ENCODE data around the gene GIPC1.
A peak's percentile ranks its signal among the peaks of the same experiment; 100 is the strongest.
"Not testable (repeated sequence)": the region's sequence is repeated elsewhere in the genome, so short reads cannot be mapped to it uniquely, and the experiment has no call there.

The GIPC1 gene

GRCh38 chr19:14516746-14517438 lies 21.0 kb upstream of the GIPC1 start:
- Histone ChIP-seq H3K4me2 (ENCODE audit: low read length) (peak overlapping the region; percentile 97), H3K9ac (ENCODE audit: low read depth, low read length) (peak overlapping the region; percentile 100), H3K27me3 (ENCODE audit: control insufficient read depth, insufficient read depth, low read length) (no peaks in the 10 kb centered on the region), H3K4me3 (ENCODE audit: low read length) (peak overlapping the region; percentile 100), H3K4me1 (ENCODE audit: control insufficient read depth, insufficient read depth, low read length) (peaks cover 32% of the 10 kb centered on the region), H3K9me3 (replicated peaks; ENCODE audit: low read length) (no peaks in the 10 kb centered on the region), H3K36me3 (ENCODE audit: insufficient read depth, low read length) (peaks cover 35% of the 10 kb centered on the region)

- H3K9me3 ChIP-seq (replicated peaks; ENCODE audit: low read length) = no peaks in the 10 kb centered on the region
- peaks cover 36% of the 10 kb centered on the region for H3K4me1 ChIP-seq (ENCODE audit: control insufficient read depth, insufficient read depth, low read length)
- no peaks in the 10 kb centered on the region for H3K27me3 ChIP-seq (ENCODE audit: control insufficient read depth, insufficient read depth, low read length)
- peak overlapping the region; percentile 97 for H3K4me2 ChIP-seq (ENCODE audit: low read length)
- peak overlapping the region; percentile 100 for H3K4me3 ChIP-seq (ENCODE audit: low read length)
- H3K9ac ChIP-seq (ENCODE audit: low read depth, low read length) = peak overlapping the region; percentile 100
- H3K36me3 ChIP-seq (ENCODE audit: insufficient read depth, low read length) = peaks cover 35% of the 10 kb centered on the region
Measured at GRCh38 chr19:14516048-14516534, 20.2 kb upstream of the GIPC1 start.

DNA sequence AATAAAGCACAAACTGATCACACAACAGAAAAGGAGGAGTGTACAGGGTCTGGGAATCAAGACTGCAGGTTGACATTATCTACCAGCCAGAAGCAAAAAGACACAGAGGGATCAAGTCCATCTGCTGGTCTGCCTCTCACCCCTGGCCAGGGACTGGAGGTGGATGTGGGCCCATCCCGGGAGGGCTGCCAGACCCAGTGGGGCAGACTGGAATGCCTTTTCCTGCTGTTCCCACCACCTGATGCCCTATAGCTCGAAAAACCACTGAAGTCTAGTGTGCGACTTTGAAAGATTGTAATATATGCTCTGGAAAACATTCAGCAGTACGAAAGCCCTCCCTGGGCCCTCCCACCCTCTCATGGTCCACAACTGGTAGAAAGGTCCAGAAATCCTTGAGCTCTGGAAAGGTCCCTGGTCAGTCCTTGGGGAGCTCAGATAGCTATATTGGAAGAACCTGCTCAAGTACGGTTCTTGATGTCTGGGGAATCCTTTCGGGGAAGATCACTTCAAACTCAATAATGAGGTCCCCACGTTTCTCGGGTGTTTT lies 19.6 kb upstream of the GIPC1 start:
- peaks cover 38% of the 10 kb centered on the region for H3K4me1 ChIP-seq (ENCODE audit: control insufficient read depth, insufficient read depth, low read length)
- H3K36me3 ChIP-seq (ENCODE audit: insufficient read depth, low read length) = peaks cover 35% of the 10 kb centered on the region
- H3K9ac ChIP-seq (ENCODE audit: low read depth, low read length) = peak overlapping the region; percentile 100
- H3K4me3 ChIP-seq (ENCODE audit: low read length) = peak overlapping the region; percentile 100
- no peaks in the 10 kb centered on the region for H3K9me3 ChIP-seq (replicated peaks; ENCODE audit: low read length)
- H3K27me3 ChIP-seq (ENCODE audit: control insufficient read depth, insufficient read depth, low read length) = no peaks in the 10 kb centered on the region
- H3K4me2 ChIP-seq (ENCODE audit: low read length) = peak overlapping the region; percentile 97

DNA sequence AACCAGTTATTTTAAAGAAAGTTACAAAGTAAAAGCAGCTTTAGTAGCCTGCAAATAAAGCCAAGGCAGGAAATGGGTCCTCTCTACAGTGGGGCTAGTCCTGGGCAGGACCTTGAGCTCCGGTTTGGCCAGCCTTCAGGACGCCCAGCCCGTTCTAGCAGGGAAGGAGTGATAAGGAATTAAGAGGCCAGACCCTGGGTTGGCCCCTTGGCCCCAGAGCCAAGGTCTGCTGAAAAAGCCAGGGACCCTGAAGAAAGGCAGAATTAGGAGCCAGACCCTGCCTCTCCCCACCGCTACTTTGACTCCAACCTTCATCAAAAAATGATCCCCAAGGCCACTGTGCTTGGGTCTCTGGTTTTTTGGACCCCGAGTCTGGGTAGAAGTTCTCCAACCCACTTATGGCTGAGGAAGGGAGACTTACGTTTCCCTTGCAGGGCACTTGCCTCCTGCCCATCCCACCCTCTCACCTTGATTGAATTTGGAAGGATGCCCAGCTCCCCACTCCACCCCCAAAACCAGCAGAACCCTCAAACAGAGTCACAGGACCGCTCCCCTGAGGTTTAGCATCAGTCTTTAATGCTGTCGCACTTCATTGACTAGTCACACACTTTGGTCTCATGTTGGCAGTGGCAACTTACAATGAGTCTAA lies 18.4 kb upstream of the GIPC1 start:
- peaks cover 39% of the 10 kb centered on the region for H3K4me1 ChIP-seq (ENCODE audit: control insufficient read depth, insufficient read depth, low read length)
- H3K36me3 ChIP-seq (ENCODE audit: insufficient read depth, low read length) = peaks cover 35% of the 10 kb centered on the region
- H3K9me3 ChIP-seq (replicated peaks; ENCODE audit: low read length) = no peaks in the 10 kb centered on the region
- H3K27me3 ChIP-seq (ENCODE audit: control insufficient read depth, insufficient read depth, low read length) = no peaks in the 10 kb centered on the region
- H3K4me3 ChIP-seq (ENCODE audit: low read length) = no peak overlapping the region
- H3K9ac ChIP-seq (ENCODE audit: low read depth, low read length) = no peak overlapping the region
- H3K4me2 ChIP-seq (ENCODE audit: low read length) = no peak overlapping the region

DNA sequence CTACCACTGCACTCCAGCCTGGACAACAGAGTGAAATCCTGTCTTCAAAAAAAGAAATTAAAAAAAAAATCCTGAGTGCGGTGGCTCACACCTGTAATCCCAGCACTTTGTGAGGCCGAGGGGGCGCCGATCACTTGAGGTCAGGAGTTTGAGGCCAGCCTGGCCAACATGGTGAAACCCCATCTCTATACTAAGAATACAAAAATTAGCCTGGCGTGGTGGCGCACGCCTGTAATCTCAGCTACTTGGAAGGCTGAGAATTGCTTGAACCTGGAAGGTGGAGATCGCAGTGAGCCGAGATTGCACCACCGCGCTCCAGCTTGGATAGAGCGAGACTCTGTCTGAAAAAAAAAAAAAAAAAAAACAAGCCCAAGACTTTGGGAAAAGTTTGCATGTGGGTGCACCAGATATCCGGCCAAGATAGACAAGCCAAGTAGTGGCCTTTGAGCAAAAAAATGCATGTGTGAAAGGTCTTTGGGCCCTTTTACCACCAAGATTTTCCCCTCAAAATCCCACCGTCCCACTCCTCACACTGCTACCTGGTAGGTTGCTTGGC lies 16.6 kb upstream of the GIPC1 start:
- no peak overlapping the region for H3K9ac ChIP-seq (ENCODE audit: low read depth, low read length)
- no peaks in the 10 kb centered on the region for H3K27me3 ChIP-seq (ENCODE audit: control insufficient read depth, insufficient read depth, low read length)
- H3K4me1 ChIP-seq (ENCODE audit: control insufficient read depth, insufficient read depth, low read length) = peaks cover 41% of the 10 kb centered on the region
- H3K36me3 ChIP-seq (ENCODE audit: insufficient read depth, low read length) = peaks cover 35% of the 10 kb centered on the region
- H3K4me3 ChIP-seq (ENCODE audit: low read length) = no peak overlapping the region
- no peak overlapping the region for H3K4me2 ChIP-seq (ENCODE audit: low read length)
- H3K9me3 ChIP-seq (replicated peaks; ENCODE audit: low read length) = no peaks in the 10 kb centered on the region

DNA sequence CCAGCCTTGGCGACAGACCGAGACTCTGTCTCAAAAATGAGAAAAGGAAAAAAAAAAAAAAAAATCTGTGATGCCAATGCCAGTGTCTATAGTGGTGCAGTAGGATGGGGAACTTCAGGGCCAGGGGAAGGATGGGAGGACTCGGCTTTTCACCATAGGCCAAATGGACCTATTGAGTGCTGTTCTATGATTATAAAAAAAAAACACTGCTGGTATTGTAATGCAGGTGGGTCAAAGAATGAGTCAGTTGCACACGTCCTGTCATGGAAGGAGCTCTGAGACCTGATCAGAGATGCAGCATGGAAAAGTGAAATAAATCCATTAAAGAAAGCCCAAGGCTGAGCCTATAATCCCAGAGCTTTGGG lies 15.3 kb upstream of the GIPC1 start:
- peaks cover 47% of the 10 kb centered on the region for H3K4me1 ChIP-seq (ENCODE audit: control insufficient read depth, insufficient read depth, low read length)

GRCh38 chr19:14510311-14511228 lies 14.6 kb upstream of the GIPC1 start:
- no peaks in the 10 kb centered on the region for H3K27me3 ChIP-seq (ENCODE audit: control insufficient read depth, insufficient read depth, low read length)
- H3K4me3 ChIP-seq (ENCODE audit: low read length) = peak overlapping the region; percentile 64
- peak overlapping the region; percentile 66 for H3K9ac ChIP-seq (ENCODE audit: low read depth, low read length)
- H3K4me2 ChIP-seq (ENCODE audit: low read length) = peak overlapping the region; percentile 80
- no peaks in the 10 kb centered on the region for H3K9me3 ChIP-seq (replicated peaks; ENCODE audit: low read length)
- peaks cover 47% of the 10 kb centered on the region for H3K4me1 ChIP-seq (ENCODE audit: control insufficient read depth, insufficient read depth, low read length)
- H3K36me3 ChIP-seq (ENCODE audit: insufficient read depth, low read length) = peaks cover 20% of the 10 kb centered on the region

More for the DNA sequence above, 15.3 kb upstream of the GIPC1 start:
- Histone ChIP-seq H3K36me3 (ENCODE audit: insufficient read depth, low read length) (peaks cover 26% of the 10 kb centered on the region), H3K4me3 (ENCODE audit: low read length) (peak overlapping the region; percentile 41), H3K27me3 (ENCODE audit: control insufficient read depth, insufficient read depth, low read length) (no peaks in the 10 kb centered on the region), H3K9ac (ENCODE audit: low read depth, low read length) (no peak overlapping the region), H3K4me2 (ENCODE audit: low read length) (peak overlapping the region; percentile 80), H3K9me3 (replicated peaks; ENCODE audit: low read length) (no peaks in the 10 kb centered on the region)

DNA sequence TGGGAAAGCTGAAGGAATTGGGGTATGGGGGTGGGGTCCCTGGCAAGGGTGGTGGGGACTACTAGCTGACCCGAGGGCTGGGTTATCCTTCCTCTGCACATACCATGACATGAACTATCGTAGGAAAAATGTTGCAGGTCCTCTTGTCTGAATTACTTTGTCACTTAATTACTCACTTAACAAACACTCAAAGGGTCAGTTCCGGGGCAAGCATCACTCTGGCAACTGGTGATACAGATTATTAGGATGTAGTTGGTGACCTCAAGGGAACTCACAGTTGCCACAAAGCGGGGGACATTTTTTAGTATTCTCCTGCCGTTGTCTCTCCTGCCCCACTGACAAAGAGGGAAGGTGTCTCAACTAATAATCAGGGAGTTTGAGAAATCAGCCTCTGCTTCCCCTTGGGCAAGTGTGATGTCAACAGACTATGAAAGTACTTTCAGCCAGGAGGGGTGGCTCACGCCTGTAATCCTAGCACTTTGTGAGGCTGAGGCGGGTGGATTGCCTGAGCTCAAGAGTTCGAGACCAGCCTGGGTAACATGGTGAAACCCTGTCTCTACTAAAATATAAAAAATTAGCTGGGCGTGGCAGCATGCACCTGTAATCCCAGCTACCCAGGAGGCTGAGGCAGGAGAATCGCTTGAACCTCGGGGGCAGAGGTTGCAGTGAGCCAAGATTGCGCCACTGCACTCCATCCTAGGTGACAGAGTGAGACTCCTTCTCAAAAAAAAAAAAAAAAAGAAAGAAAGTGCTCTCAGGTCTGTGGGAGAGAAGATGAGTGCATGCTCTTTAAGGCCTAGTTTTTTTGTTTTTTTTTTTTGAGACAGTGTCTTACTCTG lies 12.0 kb upstream of the GIPC1 start:
- no peaks in the 10 kb centered on the region for H3K9me3 ChIP-seq (replicated peaks; ENCODE audit: low read length)
- no peak overlapping the region for H3K4me2 ChIP-seq (ENCODE audit: low read length)
- H3K4me3 ChIP-seq (ENCODE audit: low read length) = no peak overlapping the region
- peaks cover 48% of the 10 kb centered on the region for H3K4me1 ChIP-seq (ENCODE audit: control insufficient read depth, insufficient read depth, low read length)
- H3K27me3 ChIP-seq (ENCODE audit: control insufficient read depth, insufficient read depth, low read length) = no peaks in the 10 kb centered on the region
- no peaks in the 10 kb centered on the region for H3K36me3 ChIP-seq (ENCODE audit: insufficient read depth, low read length)
- peak overlapping the region; percentile 51 for H3K9ac ChIP-seq (ENCODE audit: low read depth, low read length)

DNA sequence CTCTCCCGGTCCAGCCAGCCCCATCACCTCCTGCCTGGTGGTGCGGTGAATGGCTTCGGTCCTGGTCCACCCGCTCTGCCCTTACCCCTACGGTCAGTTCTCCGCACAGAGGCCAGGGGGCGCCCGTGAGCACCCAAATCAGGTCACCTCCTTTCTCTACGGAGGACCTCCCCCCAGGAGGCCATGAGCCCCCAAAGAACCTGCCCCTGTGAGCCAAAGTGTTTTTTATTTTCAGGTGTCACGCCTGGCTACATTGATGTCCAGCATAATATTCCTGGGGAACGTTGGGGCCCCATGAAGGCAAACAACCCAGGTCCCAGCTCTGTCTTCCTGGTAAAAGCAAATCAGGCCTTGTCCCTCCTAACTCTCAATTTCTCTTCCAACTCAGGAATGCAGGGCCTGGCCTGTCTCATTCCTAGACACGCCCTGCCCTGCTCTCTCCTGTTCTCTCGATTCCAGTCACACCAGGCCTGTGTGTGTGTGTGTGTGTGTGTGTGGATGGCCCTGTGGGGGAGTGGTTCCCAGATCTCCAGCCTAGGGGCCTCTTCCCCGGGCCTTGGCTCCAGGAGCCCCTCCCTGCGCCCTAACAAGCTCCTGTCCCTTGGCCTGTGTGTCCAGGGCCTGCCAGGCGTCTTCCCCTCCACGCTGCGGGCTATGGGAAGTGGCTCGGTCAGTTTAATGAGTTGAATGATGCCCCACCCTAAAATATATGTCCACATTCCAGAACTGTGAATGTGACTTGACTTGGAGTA lies 9.7 kb upstream of the GIPC1 start:
- H3K9ac ChIP-seq (ENCODE audit: low read depth, low read length) = peak overlapping the region; percentile 82
- H3K4me3 ChIP-seq (ENCODE audit: low read length) = peak overlapping the region; percentile 4
- peak overlapping the region; percentile 59 for H3K4me2 ChIP-seq (ENCODE audit: low read length)
- H3K9me3 ChIP-seq (replicated peaks; ENCODE audit: low read length) = no peaks in the 10 kb centered on the region
- no peaks in the 10 kb centered on the region for H3K36me3 ChIP-seq (ENCODE audit: insufficient read depth, low read length)
- H3K27me3 ChIP-seq (ENCODE audit: control insufficient read depth, insufficient read depth, low read length) = no peaks in the 10 kb centered on the region
- peaks cover 47% of the 10 kb centered on the region for H3K4me1 ChIP-seq (ENCODE audit: control insufficient read depth, insufficient read depth, low read length)

DNA sequence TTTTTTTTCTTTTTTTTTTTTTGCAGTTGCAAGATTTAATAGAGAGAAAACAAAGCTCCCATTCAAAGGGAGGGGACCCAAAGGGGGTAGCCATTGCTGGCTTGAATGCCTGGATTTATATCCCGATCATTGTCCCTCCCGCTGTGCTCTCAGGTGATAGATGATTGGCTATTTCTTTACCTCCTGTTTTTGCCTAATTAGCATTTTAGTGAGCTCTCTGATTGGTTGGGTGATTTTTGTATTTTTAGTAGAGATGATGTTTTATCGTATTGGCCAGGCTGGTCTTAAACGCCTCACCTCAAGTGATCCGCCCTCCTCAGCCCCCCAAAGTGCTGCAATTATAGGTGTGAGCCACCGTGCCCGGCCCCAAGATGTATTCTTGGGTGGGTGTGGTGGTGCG lies 8.6 kb upstream of the GIPC1 start:
- not testable (repeated sequence) for H3K9ac ChIP-seq (ENCODE audit: low read depth, low read length); H3K36me3 ChIP-seq (ENCODE audit: insufficient read depth, low read length); H3K4me3 ChIP-seq (ENCODE audit: low read length); H3K9me3 ChIP-seq (replicated peaks; ENCODE audit: low read length); H3K4me2 ChIP-seq (ENCODE audit: low read length); H3K27me3 ChIP-seq (ENCODE audit: control insufficient read depth, insufficient read depth, low read length)
- H3K4me1 ChIP-seq (ENCODE audit: control insufficient read depth, insufficient read depth, low read length) = peaks cover 36% of the 10 kb centered on the region

All from skeletal muscle satellite cell (primary cell).